ENCODE measurements around the gene PHACTR4. TPM values are rescaled to one million over a fixed set of nuclear protein-coding genes. Genes with fewer than 3 reads are reported as not detected.
"Not testable (repeated sequence)": the region's sequence is repeated elsewhere in the genome, so short reads cannot be mapped to it uniquely, and the experiment has no call there.

Gene PHACTR4
- total RNA-seq, 4 donors from 2014 or later = 20.3 to 32.2 (median 27.0) TPM

DNA sequence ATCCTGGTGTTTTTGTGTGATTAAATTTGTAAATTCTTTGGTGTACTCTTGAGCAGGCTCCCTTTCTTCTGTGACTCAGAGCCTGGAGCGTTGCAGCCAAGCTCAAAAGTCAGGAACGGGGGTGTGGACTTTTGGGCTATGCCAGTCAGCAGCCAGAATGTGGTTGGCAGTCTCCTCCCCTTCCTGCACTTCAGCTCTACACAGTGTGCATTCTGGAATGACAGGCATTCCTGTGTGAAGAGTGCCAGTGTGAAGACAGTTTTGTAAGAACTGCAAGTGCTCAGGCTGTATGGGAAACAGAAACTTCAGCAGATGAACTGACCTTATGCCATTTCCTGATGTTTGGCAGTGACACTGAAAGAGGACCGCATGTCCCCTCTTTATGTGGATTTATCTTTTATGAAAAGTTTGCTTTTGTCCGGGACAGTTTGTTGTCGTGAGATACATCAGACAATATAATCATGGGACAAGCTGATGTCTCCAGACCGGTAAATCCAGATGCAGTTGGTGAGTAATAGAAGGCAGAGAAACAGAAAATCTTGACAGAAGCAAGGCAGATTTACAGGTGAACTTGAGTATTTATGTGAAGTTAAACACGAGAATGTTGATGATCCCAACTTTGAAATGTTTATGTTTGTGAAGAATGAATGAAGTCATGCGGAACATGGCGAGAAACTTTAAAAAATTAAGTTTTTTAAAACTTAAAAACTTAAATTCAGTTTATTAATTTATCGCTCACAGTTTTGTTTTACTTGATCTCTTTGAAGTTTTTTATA, 68.6 kb downstream of the PHACTR4 start:
- Histone ChIP-seq H3K4me1 (peaks cover 8 to 32% (median 11%) of the 10 kb centered on the region in 3 donors), H3K4me3 (peak overlapping the region; percentile 22 to 30)
- WGBS, 2 donors (ENCODE audit: low coverage in 1 of 2) = 15 to 18% methylated on average over 10 of the region's 10 CpGs

GRCh38 chr1:28439320-28439719, 69.8 kb downstream of the PHACTR4 start:
- Histone ChIP-seq H3K36me3 (no peaks in the 10 kb centered on the region), H3K27ac (peak overlapping the region in 1 of 4 donors; percentile 80)

More for the DNA sequence above, 68.6 kb downstream of the PHACTR4 start:
- Histone ChIP-seq H3K27me3 (no peaks in the 10 kb centered on the region), H3K36me3 (no peaks in the 10 kb centered on the region), H3K9me3 (no peaks in the 10 kb centered on the region), H3K27ac (peak overlapping the region; percentile 76 to 96 (median 81))
- ATAC-seq = peak; percentile 99
- TF ChIP-seq POLR2A (IDR thresholded peaks at IDR 0.05) (peak; percentile 47 to 48), POLR2AphosphoS5 (IDR thresholded peaks at IDR 0.05) (peak; percentile 96), EP300 (IDR thresholded peaks at IDR 0.05) (no peak)
- TF ChIP-seq, protein P1, sequence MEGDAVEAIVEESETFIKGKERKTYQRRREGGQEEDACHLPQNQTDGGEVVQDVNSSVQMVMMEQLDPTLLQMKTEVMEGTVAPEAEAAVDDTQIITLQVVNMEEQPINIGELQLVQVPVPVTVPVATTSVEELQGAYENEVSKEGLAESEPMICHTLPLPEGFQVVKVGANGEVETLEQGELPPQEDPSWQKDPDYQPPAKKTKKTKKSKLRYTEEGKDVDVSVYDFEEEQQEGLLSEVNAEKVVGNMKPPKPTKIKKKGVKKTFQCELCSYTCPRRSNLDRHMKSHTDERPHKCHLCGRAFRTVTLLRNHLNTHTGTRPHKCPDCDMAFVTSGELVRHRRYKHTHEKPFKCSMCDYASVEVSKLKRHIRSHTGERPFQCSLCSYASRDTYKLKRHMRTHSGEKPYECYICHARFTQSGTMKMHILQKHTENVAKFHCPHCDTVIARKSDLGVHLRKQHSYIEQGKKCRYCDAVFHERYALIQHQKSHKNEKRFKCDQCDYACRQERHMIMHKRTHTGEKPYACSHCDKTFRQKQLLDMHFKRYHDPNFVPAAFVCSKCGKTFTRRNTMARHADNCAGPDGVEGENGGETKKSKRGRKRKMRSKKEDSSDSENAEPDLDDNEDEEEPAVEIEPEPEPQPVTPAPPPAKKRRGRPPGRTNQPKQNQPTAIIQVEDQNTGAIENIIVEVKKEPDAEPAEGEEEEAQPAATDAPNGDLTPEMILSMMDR (IDR thresholded peaks at IDR 0.05) = no peak

GRCh38 chr1:28441674-28442073, 72.1 kb downstream of the PHACTR4 start:
- TF ChIP-seq EP300 (IDR thresholded peaks at IDR 0.05) (no peak), POLR2A (IDR thresholded peaks at IDR 0.05) (no peak), POLR2AphosphoS5 (IDR thresholded peaks at IDR 0.05) (no peak)
- no peak for ATAC-seq
- H3K4me1 ChIP-seq = peaks cover 8 to 21% (median 11%) of the 10 kb centered on the region in 3 donors
- WGBS, 2 donors (ENCODE audit: low coverage in 1 of 2) = 96 to 100% methylated on average over 1 to 4 of the region's 4 CpGs
- no peak overlapping the region for H3K4me3 ChIP-seq
- H3K27ac ChIP-seq = no peak overlapping the region
- H3K9me3 ChIP-seq = no peaks in the 10 kb centered on the region
- H3K36me3 ChIP-seq = no peaks in the 10 kb centered on the region
- H3K27me3 ChIP-seq = no peaks in the 10 kb centered on the region

More at GRCh38 chr1:28439320-28439719, 69.8 kb downstream of the PHACTR4 start:
- no peak for ATAC-seq
- peak overlapping the region in 1 of 2 donors; percentile 30 for H3K4me3 ChIP-seq
- peaks cover 8 to 23% (median 11%) of the 10 kb centered on the region in 3 donors for H3K4me1 ChIP-seq
- H3K27me3 ChIP-seq = no peaks in the 10 kb centered on the region
- H3K9me3 ChIP-seq = no peaks in the 10 kb centered on the region
- TF ChIP-seq EP300 (IDR thresholded peaks at IDR 0.05) (no peak), POLR2AphosphoS5 (IDR thresholded peaks at IDR 0.05) (no peak), POLR2A (IDR thresholded peaks at IDR 0.05) (no peak)
- TF ChIP-seq, protein P1 (IDR thresholded peaks at IDR 0.05) = no peak

GRCh38 chr1:28443550-28443949, 74.0 kb downstream of the PHACTR4 start:
- TF ChIP-seq POLR2AphosphoS5 (IDR thresholded peaks at IDR 0.05) (no peak), EP300 (IDR thresholded peaks at IDR 0.05) (no peak), POLR2A (IDR thresholded peaks at IDR 0.05) (no peak)
- TF ChIP-seq, protein P1 (IDR thresholded peaks at IDR 0.05) = no peak
- H3K27ac ChIP-seq = no peak overlapping the region
- no peaks in the 10 kb centered on the region for H3K27me3 ChIP-seq
- no peak overlapping the region for H3K4me3 ChIP-seq
- no peaks in the 10 kb centered on the region for H3K9me3 ChIP-seq
- WGBS, 2 donors (ENCODE audit: low coverage in 1 of 2) = 67 to 100% methylated on average over 3 of the region's 3 CpGs
- no peak for ATAC-seq
- peaks cover 0 to 10% (median 2%) of the 10 kb centered on the region in 3 donors for H3K4me1 ChIP-seq
- H3K36me3 ChIP-seq = peaks cover 0 to 6% of the 10 kb centered on the region in 2 donors

GRCh38 chr1:28447679-28448078, 78.1 kb downstream of the PHACTR4 start:
- Histone ChIP-seq H3K4me3 (no peak overlapping the region), H3K27me3 (no peaks in the 10 kb centered on the region), H3K9me3 (no peaks in the 10 kb centered on the region), H3K27ac (no peak overlapping the region), H3K36me3 (peaks cover 0 to 6% of the 10 kb centered on the region in 2 donors), H3K4me1 (peaks cover 0 to 6% (median 0%) of the 10 kb centered on the region in 3 donors)
- TF ChIP-seq, protein P1 (IDR thresholded peaks at IDR 0.05) = no peak
- no peak for TF ChIP-seq POLR2AphosphoS5 (IDR thresholded peaks at IDR 0.05)
- TF ChIP-seq EP300 (IDR thresholded peaks at IDR 0.05) = no peak
- TF ChIP-seq POLR2A (IDR thresholded peaks at IDR 0.05) = no peak
- ATAC-seq = no peak
- WGBS, 2 donors (ENCODE audit: low coverage in 1 of 2) = 58 to 66% methylated on average over 4 of the region's 4 CpGs

DNA sequence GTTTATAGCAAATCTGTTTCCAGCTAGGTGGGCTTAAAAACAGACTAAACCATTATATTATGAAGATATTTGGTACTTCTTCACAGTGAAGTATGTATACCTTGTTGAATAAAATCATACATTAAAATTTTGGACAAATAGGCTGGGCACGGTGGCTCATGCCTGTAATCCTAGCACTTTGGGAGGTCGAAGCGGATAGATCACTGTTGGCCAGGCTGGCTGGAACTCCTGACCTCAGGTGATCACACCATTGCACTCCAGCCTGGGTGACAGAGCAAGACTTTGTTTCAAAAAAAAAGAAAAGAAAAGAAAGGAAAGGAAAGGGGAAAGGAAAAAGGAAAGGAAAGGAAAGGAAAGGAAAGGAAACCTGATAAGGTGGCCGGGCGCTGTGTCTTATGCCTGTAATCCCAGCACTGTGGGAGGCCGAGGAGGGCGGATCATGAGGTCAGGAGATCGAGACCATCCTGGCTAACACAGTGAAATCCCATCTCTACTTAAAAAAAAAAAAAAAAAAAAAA, 78.6 kb downstream of the PHACTR4 start:
- not testable (repeated sequence) for H3K27me3 ChIP-seq, ATAC-seq, H3K36me3 ChIP-seq, H3K27ac ChIP-seq, H3K4me1 ChIP-seq, H3K9me3 ChIP-seq, H3K4me3 ChIP-seq
- WGBS, 2 donors (ENCODE audit: low coverage in 1 of 2) = 80 to 84% methylated on average over 1 to 7 of the region's 8 CpGs

Measured in gastroesophageal sphincter (tissue), 4 donors.